Progenitor cell of endocrine pancreas (in vitro differentiated cells): Measurements from ENCODE around the gene KRT72. TPM values are rescaled to one million over a fixed set of nuclear protein-coding genes. Genes with fewer than 3 reads are reported as not detected.
A peak's percentile ranks its signal among the peaks of the same experiment; 100 is the strongest.

Experiments used
- DNase-seq: peaks from one replicate; pipeline ENCODE4 v3.0.0; 2021; ENCODE audit warnings: low spot score; ENCODE audit not compliant: unreplicated experiment
- H3K27ac Mint-ChIP-seq: 2 replicates; pipeline ENCODE4 v1.8.0; 2021; ENCODE audit warnings: mild to moderate bottlenecking, moderate library complexity, mixed read lengths
- H3K27me3 Mint-ChIP-seq: 2 replicates; pipeline ENCODE4 v1.8.0; 2021; ENCODE audit warnings: mixed read lengths
- H3K36me3 Mint-ChIP-seq: 2 replicates; pipeline ENCODE4 v1.8.0; 2022; ENCODE audit warnings: mixed read lengths; ENCODE audit not compliant: insufficient read depth
- H3K4me1 Mint-ChIP-seq: 2 replicates; pipeline ENCODE4 v1.8.0; 2021; ENCODE audit warnings: low read depth, mixed read lengths
- H3K4me3 Mint-ChIP-seq: 2 replicates; pipeline ENCODE4 v1.8.0; 2021; ENCODE audit warnings: low read depth, mild to moderate bottlenecking, moderate library complexity, mixed read lengths
- H3K9me3 Mint-ChIP-seq: 2 replicates; pipeline ENCODE4 v1.8.0; 2021; ENCODE audit warnings: low read depth, mixed read lengths
- CTCF ChIP-seq: fragments of 200-600 bp; sonication (generic); IDR thresholded peaks from one replicate; pipeline ENCODE4 v1.5.0; 2021; ENCODE audit warnings: antibody characterized with exemption, mild to moderate bottlenecking; ENCODE audit not compliant: unreplicated experiment
- total RNA-seq: library from RNA; stranded (reverse); gene quantifications from 2 replicates; pipeline ENCODE4 v1.2.1, GENCODE V29; 2021

Gene KRT72
- total RNA-seq, 1 donor from 2014 or later = not detected

- no peak for TF ChIP-seq CTCF
- peak overlapping the region; percentile 60 for H3K27ac Mint-ChIP-seq
- no peak for DNase-seq
- no peaks in the 10 kb centered on the region for H3K4me1 Mint-ChIP-seq
- no peak overlapping the region for H3K4me3 Mint-ChIP-seq
- peaks cover 58% of the 10 kb centered on the region for H3K27me3 Mint-ChIP-seq
- no peaks in the 10 kb centered on the region for H3K9me3 Mint-ChIP-seq
- no peaks in the 10 kb centered on the region for H3K36me3 Mint-ChIP-seq
Observed at GRCh38 chr12:52646613-52647012, 45.4 kb upstream of the KRT72 start.

DNA sequence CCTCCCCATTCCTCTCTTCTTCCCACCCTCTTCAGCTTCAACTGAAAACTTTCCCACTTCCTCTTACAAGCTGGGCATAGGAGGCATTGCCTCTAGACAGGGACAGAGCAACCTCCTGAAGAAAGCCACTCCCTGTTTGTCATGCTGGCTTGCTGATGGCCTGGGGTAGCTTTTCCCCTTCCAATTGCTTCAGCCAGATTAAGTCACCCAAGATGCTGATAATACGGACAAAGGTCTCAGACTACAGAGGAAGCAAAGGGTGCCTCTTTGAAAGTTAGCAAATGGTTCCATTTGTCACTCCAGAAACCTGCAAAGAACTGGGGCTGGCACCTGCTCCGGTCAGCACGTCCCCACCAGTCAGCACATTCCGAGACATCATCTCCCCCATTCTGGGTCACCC lies 44.7 kb upstream of the KRT72 start:
- no peak for TF ChIP-seq CTCF
- no peaks in the 10 kb centered on the region for H3K9me3 Mint-ChIP-seq
- H3K27me3 Mint-ChIP-seq = peaks cover 60% of the 10 kb centered on the region
- H3K36me3 Mint-ChIP-seq = no peaks in the 10 kb centered on the region
- no peak overlapping the region for H3K27ac Mint-ChIP-seq
- no peak overlapping the region for H3K4me3 Mint-ChIP-seq
- no peaks in the 10 kb centered on the region for H3K4me1 Mint-ChIP-seq
- DNase-seq = no peak

DNA sequence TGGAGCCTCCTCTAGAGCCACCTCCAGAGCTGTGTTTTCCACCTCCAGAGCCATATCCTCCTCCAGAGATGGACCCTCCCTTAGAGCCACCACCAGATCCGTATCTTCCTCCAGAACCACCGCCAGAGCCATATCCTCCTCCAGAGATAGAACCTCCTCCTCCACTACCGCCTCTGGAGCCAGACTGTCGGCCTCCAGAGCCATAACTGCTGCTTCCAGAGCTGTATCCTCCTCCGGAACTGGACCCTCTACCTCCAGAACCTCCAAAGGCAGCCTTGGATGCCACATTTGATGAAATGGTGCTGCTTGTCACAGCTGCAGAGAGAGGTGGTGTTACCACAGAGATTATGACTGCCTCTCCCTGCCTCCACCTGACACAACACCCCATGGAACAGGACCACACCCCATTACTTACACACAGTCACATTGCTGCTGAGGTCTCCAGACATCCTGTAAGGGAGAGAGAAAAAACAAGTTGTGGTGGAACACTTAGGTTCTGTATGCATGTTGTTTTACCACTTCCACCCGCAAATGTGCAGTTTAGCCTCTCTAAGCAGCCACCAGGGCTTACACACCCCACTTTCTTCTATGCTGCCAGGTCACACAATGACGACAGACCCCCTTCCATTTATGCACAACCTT lies 44.0 kb upstream of the KRT72 start:
- TF ChIP-seq CTCF = no peak
- DNase-seq = no peak
- Mint-ChIP-seq H3K36me3 (no peaks in the 10 kb centered on the region), H3K9me3 (no peaks in the 10 kb centered on the region), H3K4me3 (no peak overlapping the region), H3K27ac (no peak overlapping the region), H3K4me1 (no peaks in the 10 kb centered on the region), H3K27me3 (peaks cover 58% of the 10 kb centered on the region)

DNA sequence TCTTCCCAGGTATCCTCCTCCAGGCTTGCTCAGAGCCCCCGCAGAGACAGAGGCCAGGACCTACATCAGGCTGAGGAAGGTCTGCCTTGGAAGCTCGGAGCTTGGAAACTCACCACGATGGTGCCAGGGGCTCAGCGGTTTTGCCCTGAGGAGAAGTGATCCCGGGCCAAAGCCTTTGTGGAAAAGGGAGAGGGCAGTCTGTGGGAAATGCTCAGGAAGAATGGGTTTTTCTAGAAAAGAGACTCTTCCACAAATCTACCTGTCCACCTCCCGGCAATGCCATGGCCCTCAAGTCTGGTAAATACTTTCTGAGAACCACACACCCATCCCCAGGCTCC lies 42.8 kb upstream of the KRT72 start:
- H3K27ac Mint-ChIP-seq = no peak overlapping the region
- no peaks in the 10 kb centered on the region for H3K36me3 Mint-ChIP-seq
- DNase-seq = no peak
- no peaks in the 10 kb centered on the region for H3K4me1 Mint-ChIP-seq
- no peak overlapping the region for H3K4me3 Mint-ChIP-seq
- H3K9me3 Mint-ChIP-seq = no peaks in the 10 kb centered on the region
- H3K27me3 Mint-ChIP-seq = peaks cover 51% of the 10 kb centered on the region
- TF ChIP-seq CTCF = no peak

GRCh38 chr12:52643233-52644077 lies 42.2 kb upstream of the KRT72 start:
- peaks cover 53% of the 10 kb centered on the region for H3K27me3 Mint-ChIP-seq
- H3K9me3 Mint-ChIP-seq = no peaks in the 10 kb centered on the region
- no peak for TF ChIP-seq CTCF
- no peaks in the 10 kb centered on the region for H3K36me3 Mint-ChIP-seq
- no peak overlapping the region for H3K27ac Mint-ChIP-seq
- no peaks in the 10 kb centered on the region for H3K4me1 Mint-ChIP-seq
- no peak overlapping the region for H3K4me3 Mint-ChIP-seq
- no peak for DNase-seq
